Subcutaneous adipose tissue (tissue), 4 donors: Measurements from ENCODE around the gene CD79A. TPM values are rescaled to one million over a fixed set of nuclear protein-coding genes. Genes with fewer than 3 reads are reported as not detected.

Source experiments
- CTCF ChIP-seq: fragments of 450-650 bp; IDR thresholded peaks from one replicate; pipeline ENCODE4 v1.5.1; 2016; ENCODE audit warnings: low read depth, mild to moderate bottlenecking, control low read depth, antibody characterized with exemption, moderate library complexity
- total RNA-seq, 4 donors: library from RNA; depleted of rRNA; stranded (reverse); fragments of >200 nt; gene quantifications; one replicate each; pipeline ENCODE4 v1.1.0, GENCODE V29; 2016

Gene CD79A
- total RNA-seq, 4 donors from 2014 or later = 0.51 TPM; not detected in 3

- no peak for TF ChIP-seq CTCF
Measured at GRCh38 chr19:41847351-41848105, 29.6 kb upstream of the CD79A start.

- TF ChIP-seq CTCF = no peak
Measured at GRCh38 chr19:41848666-41849065, 28.4 kb upstream of the CD79A start.

- no peak for TF ChIP-seq CTCF
Measured at GRCh38 chr19:41849067-41849466, 28.0 kb upstream of the CD79A start.

- TF ChIP-seq CTCF = no peak
Measured at GRCh38 chr19:41850381-41850780, 26.7 kb upstream of the CD79A start.

- no peak for TF ChIP-seq CTCF
Measured at GRCh38 chr19:41851456-41851855, 25.6 kb upstream of the CD79A start.

- TF ChIP-seq CTCF = no peak
Measured at GRCh38 chr19:41853344-41853743, 23.7 kb upstream of the CD79A start.

GRCh38 chr19:41853768-41854167, 23.3 kb upstream of the CD79A start:
- TF ChIP-seq CTCF = no peak
